Tibial nerve (tissue), 4 donors: ENCODE data around the gene ADRA2C. TPM values are rescaled to one million over a fixed set of nuclear protein-coding genes. Genes with fewer than 3 reads are reported as not detected.

Experiments
- DNase-seq, 2 donors: peaks; one replicate each; pipeline ENCODE4 v3.0.0-alpha.2; 2019; ENCODE audit warnings: low spot score in 2 of 2
- H3K27ac ChIP-seq, 4 donors: fragments of 200-600 bp; sonication (generic) in 3 of 4; one replicate each; pipeline ENCODE4 v1.5.1; 2017 to 2019; ENCODE audit warnings: mild to moderate bottlenecking in 1 of 4
- H3K27me3 ChIP-seq, 2 donors: fragments of 200-600 bp; sonication (generic) in 1 of 2; one replicate each; pipeline versions ENCODE4 v1.5.1 to v1.6.0; 2017 to 2019
- H3K36me3 ChIP-seq, 3 donors: fragments of 200-600 bp; sonication (generic); one replicate each; pipeline ENCODE4 v1.5.1; 2018 to 2019
- H3K4me1 ChIP-seq, 4 donors: fragments of 200-600 bp; sonication (generic) in 3 of 4; one replicate each; pipeline ENCODE4 v1.5.1; 2017 to 2019
- H3K4me3 ChIP-seq, 4 donors: fragments of 200-600 bp; sonication (generic) in 3 of 4; one replicate each; pipeline ENCODE4 v1.5.1; 2017 to 2019; ENCODE audit warnings: mild to moderate bottlenecking in 1 of 4, moderate library complexity in 1 of 4
- H3K9me3 ChIP-seq, 4 donors: fragments of 200-600 bp; sonication (generic) in 3 of 4; one replicate each; pipeline ENCODE4 v1.5.1; 2017 to 2019
- CTCF ChIP-seq, 5 experiments: fragments of 200-600 bp in 3 of 5; fragments of 450-650 bp in 2 of 5; sonication (generic) in 3 of 5; IDR thresholded peaks; one replicate each; pipeline ENCODE4 v1.5.1; 2016 to 2019; ENCODE audit warnings: antibody characterized with exemption in 5 of 5, mild to moderate bottlenecking in 3 of 5, moderate library complexity in 2 of 5
- EP300 ChIP-seq, 2 donors: sonication (generic); formaldehyde crosslinking; IDR thresholded peaks; one replicate each; pipeline ENCODE4 v1.6.1; 2017; ENCODE audit warnings: antibody characterized with exemption in 2 of 2, mild to moderate bottlenecking in 1 of 2
- POLR2A ChIP-seq, 2 donors: fragments of 450-650 bp; IDR thresholded peaks; one replicate each; pipeline ENCODE4 v1.6.1; 2017; ENCODE audit warnings: antibody characterized with exemption in 2 of 2, mild to moderate bottlenecking in 2 of 2, moderate library complexity in 2 of 2
- WGBS, 2 donors: methylation state at CpG; one replicate each; pipeline ENCODE4 v1.1.5; 2018; 5-methylcytosine and 5-hydroxymethylcytosine counted together
- total RNA-seq, 4 donors: library from RNA; depleted of rRNA; stranded (reverse); fragments of >200 nt; gene quantifications; one replicate each; pipeline ENCODE4 v1.1.0, GENCODE V29; 2016

The ADRA2C gene
- total RNA-seq, 4 donors from 2014 or later, result 3.1 to 13.2 (median 7.5) TPM

GRCh38 chr4:3785292-3785565 lies 19.0 kb downstream of the ADRA2C start:
- peaks cover 0 to 26% of the 10 kb centered on the region in 2 donors for H3K27me3 ChIP-seq
- WGBS, 2 donors, result 86 to 93% methylated on average over 7 of the region's 8 CpGs

GRCh38 chr4:3786196-3786869 lies 20.1 kb downstream of the ADRA2C start:
- TF ChIP-seq POLR2A (IDR thresholded peaks at IDR 0.05), result no peak
- TF ChIP-seq EP300 (IDR thresholded peaks at IDR 0.05), result no peak
- TF ChIP-seq CTCF (IDR thresholded peaks at IDR 0.05), result no peak
- no peak for DNase-seq
- H3K4me1 ChIP-seq, result no peaks in the 10 kb centered on the region
- H3K27me3 ChIP-seq, result peaks cover 0 to 21% of the 10 kb centered on the region in 2 donors
- no peaks in the 10 kb centered on the region for H3K36me3 ChIP-seq
- H3K27ac ChIP-seq, result no peak overlapping the region
- no peak overlapping the region for H3K4me3 ChIP-seq
- WGBS, 2 donors, result 69 to 81% methylated on average over 8 to 12 of the region's 13 CpGs
- H3K9me3 ChIP-seq, result peaks cover 0 to 11% (median 0%) of the 10 kb centered on the region in 4 donors

More at GRCh38 chr4:3785292-3785565, 19.0 kb downstream of the ADRA2C start:
- Histone ChIP-seq H3K4me3 (no peak overlapping the region), H3K27ac (no peak overlapping the region), H3K4me1 (no peaks in the 10 kb centered on the region), H3K36me3 (no peaks in the 10 kb centered on the region), H3K9me3 (peaks cover 0 to 13% (median 0%) of the 10 kb centered on the region in 4 donors)
- no peak for TF ChIP-seq POLR2A (IDR thresholded peaks at IDR 0.05)
- TF ChIP-seq CTCF (IDR thresholded peaks at IDR 0.05), result no peak
- no peak for TF ChIP-seq EP300 (IDR thresholded peaks at IDR 0.05)
- no peak for DNase-seq

GRCh38 chr4:3787489-3788365 lies 21.5 kb downstream of the ADRA2C start:
- no peaks in the 10 kb centered on the region for H3K36me3 ChIP-seq
- H3K4me3 ChIP-seq, result no peak overlapping the region
- no peak for DNase-seq
- H3K27ac ChIP-seq, result no peak overlapping the region
- TF ChIP-seq CTCF (IDR thresholded peaks at IDR 0.05) (no peak), EP300 (IDR thresholded peaks at IDR 0.05) (no peak), POLR2A (IDR thresholded peaks at IDR 0.05) (no peak)
- H3K27me3 ChIP-seq, result peaks cover 0 to 10% of the 10 kb centered on the region in 2 donors
- WGBS, 2 donors, result 70% methylated on average over 23 of the region's 23 CpGs
- no peaks in the 10 kb centered on the region for H3K9me3 ChIP-seq
- no peaks in the 10 kb centered on the region for H3K4me1 ChIP-seq

GRCh38 chr4:3788366-3788660 lies 22.1 kb downstream of the ADRA2C start:
- H3K27ac ChIP-seq, result no peak overlapping the region
- H3K4me3 ChIP-seq, result no peak overlapping the region
- peaks cover 0 to under 1% (median 0%) of the 10 kb centered on the region in 4 donors for H3K9me3 ChIP-seq
- WGBS, 2 donors, result 84 to 87% methylated on average over 13 of the region's 13 CpGs
- TF ChIP-seq EP300 (IDR thresholded peaks at IDR 0.05), result no peak
- TF ChIP-seq POLR2A (IDR thresholded peaks at IDR 0.05), result no peak
- no peaks in the 10 kb centered on the region for H3K4me1 ChIP-seq
- peaks cover 0 to 4% of the 10 kb centered on the region in 2 donors for H3K27me3 ChIP-seq
- H3K36me3 ChIP-seq, result no peaks in the 10 kb centered on the region
- no peak for DNase-seq

DNA sequence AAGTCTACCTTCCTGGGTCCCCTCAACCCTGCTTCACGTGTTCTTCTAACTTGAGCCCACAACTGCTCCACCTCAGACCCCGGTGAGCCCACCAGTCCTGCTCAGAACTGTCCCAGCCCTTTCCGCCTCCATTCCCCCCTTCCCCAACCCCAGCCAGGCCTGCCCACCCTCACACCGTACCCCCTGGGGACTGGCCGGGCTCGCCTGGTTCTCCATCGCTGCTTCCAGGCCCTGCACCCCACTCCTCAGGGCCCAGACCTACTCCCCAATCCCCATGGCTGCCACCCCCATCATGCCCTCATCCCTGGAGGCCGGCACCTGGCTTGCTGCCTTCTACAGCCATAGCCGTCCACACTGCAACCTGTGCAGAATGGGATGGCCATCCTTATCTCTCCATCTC lies 23.4 kb downstream of the ADRA2C start:
- Histone ChIP-seq H3K4me1 (no peaks in the 10 kb centered on the region), H3K27me3 (no peaks in the 10 kb centered on the region), H3K27ac (no peak overlapping the region), H3K36me3 (no peaks in the 10 kb centered on the region), H3K4me3 (no peak overlapping the region), H3K9me3 (peaks cover 0 to 13% (median 0%) of the 10 kb centered on the region in 4 donors)
- no peak for TF ChIP-seq POLR2A (IDR thresholded peaks at IDR 0.05)
- no peak for TF ChIP-seq EP300 (IDR thresholded peaks at IDR 0.05)
- TF ChIP-seq CTCF (IDR thresholded peaks at IDR 0.05), result no peak
- DNase-seq, result no peak
- WGBS, 2 donors, result 73 to 76% methylated on average over 9 of the region's 9 CpGs
